HG02588 (cell line): ENCODE data around the gene SETD1A.

Experiments used
- ATAC-seq: cut with Tn5 transposase; IDR thresholded peaks from one replicate; pipeline ENCODE4 v1.9.1; 2021; ENCODE audit warnings: mild to moderate bottlenecking, moderate library complexity; ENCODE audit not compliant: unreplicated experiment

Gene SETD1A

GRCh38 chr16:30980434-30980833 lies 22.9 kb downstream of the SETD1A start:
- ATAC-seq = no peak

DNA sequence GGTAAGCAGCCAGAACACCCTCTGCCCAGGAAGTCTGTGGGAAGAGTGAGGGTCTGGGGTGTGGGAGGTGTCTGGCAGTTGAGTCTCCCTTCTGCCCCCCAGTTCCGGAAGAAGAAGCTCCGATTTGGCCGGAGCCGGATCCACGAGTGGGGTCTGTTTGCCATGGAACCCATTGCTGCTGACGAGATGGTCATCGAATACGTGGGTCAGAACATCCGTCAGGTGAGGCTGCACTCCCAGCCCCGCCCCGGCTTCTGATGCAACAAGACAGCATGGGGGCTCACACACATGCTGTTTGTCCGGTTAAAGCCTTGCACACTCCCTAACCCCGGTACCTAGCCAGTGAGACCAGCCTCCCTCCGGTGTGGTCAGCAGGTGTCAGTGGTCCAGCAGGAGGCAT lies 23.4 kb downstream of the SETD1A start:
- ATAC-seq = no peak

DNA sequence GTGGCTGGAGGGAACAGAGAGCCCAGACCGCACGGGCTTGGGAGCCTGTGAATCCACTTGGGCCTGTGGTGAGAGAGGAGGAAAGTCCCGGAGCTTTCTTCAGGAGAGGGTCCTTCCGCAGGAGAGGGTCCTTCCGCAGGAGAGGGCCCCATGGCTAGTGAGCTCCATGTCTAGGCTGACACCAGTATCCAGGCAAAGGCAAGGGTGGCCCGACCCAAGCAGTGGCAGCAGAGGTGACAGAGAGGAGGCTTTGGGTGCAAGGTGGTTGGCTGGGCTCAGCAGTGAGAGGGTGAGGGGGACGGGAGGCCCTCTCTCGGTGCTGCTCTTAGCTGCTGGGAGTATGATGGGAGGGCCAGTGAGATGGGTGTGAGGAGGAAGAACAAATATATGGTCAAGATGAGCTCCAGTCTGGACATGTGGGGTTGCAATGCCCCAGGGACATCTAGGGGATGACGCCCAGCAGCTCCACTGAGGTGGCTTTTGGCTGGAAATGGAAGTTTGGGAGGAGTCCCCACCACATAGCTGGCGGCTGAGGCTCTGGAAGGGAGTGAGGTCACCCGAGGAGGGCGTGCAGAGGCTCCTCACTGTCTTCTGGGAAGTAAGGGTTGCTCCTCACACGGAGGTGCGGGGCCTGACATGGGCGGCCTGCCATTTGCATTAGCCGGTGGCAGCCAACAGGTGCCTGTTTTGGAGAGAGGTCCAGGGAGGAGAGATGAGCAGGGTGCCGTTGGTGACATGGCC lies 25.2 kb downstream of the SETD1A start:
- ATAC-seq = no peak

DNA sequence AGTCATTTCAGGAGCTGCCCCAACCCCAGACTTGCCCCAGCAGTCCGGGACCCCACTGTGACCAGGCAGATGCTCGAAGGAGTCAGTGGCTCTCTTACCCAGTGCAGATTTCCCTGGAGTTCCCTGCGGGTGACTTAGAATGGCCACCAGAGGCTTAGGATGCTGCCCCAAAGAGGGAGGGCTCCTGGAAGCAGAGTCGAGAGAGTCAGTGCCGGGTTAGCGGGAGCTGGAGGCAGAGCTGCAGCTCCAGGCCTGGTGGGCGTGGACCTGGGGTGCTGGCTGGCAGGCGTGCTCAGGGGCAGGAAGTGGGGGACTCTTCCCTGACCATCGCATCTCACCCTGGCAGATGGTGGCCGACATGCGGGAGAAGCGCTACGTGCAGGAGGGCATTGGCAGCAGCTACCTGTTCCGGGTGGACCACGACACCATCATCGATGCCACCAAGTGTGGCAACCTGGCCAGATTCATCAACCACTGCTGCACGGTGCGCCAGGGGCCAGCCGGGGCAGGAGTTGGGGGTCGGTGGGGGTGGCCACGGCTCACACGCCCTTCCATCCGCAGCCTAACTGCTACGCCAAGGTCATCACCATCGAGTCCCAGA lies 25.8 kb downstream of the SETD1A start:
- no peak for ATAC-seq

DNA sequence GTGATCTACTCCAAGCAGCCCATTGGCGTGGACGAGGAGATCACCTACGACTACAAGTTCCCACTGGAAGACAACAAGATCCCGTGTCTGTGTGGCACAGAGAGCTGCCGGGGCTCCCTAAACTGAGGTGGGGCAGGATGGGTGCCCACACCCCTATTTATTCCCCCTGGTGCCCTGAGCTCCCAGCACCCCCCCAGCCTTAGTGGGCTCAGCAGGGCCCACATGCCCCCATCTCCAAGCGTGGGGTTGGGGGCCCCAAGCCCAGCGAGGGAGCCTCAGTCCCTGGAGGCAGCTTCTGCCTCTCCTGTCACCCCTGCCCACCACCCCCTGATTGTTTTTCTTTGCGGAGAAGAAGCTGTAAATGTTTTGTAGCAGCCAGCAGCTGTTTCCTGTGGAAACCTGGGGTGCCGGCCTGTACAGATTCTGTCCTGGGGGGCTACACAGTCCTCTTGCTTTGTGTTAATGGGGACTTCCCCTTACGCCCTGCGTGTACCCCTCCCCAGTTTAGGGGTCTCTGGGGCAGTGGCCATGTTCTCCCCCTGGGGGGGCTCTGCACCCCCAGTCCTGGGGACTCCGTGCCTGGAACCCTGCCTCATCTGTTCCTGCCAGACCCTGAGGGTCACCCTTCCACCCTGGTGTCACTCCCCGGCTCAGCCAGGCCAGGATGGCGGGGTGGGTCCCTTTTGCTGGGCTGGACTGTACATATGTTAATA lies 26.5 kb downstream of the SETD1A start:
- ATAC-seq = no peak

- no peak for ATAC-seq
These were observed 27.3 kb downstream of the SETD1A start, which contains the start of gene HSD3B7 for GRCh38 chr16:30984669-30985400. Gene HSD3B7, plus strand, starts transcription at chr16:30985207. Its CDS starts 452 bp downstream, at chr16:30985659.

GRCh38 chr16:30985401-30986128 lies 28.0 kb downstream of the SETD1A start:
- no peak for ATAC-seq

DNA sequence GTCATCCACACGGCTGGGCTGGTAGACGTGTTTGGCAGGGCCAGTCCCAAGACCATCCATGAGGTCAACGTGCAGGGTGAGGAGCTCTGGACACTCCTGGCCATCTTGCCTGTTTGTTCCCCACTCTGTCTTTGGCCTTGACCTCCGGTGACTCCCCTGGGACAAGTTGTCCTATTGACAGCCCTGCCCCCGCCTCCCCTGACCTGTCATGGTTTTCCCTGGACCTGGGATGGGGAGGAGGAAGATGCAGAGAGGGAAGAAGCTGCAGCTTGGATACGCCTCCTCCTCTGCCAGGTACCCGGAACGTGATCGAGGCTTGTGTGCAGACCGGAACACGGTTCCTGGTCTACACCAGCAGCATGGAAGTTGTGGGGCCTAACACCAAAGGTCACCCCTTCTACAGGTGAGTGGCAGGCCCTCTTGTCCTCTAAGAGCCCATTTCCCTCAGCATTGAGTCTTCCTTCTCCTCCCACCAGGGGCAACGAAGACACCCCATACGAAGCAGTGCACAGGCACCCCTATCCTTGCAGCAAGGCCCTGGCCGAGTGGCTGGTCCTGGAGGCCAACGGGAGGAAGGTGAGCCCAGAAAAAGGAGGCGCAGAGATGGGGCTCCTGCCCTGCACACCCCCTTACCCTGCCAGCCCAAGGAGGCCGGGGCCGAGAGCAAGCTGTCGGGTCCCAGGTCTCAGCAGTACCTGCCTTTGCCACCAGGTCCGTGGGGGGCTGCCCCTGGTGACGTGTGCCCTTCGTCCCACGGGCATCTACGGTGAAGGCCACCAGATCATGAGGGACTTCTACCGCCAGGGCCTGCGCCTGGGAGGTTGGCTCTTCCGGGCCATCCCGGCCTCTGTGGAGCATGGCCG lies 28.8 kb downstream of the SETD1A start:
- ATAC-seq = no peak

- ATAC-seq = no peak
These were observed 30.1 kb downstream of the SETD1A start for GRCh38 chr16:30987581-30988190.

DNA sequence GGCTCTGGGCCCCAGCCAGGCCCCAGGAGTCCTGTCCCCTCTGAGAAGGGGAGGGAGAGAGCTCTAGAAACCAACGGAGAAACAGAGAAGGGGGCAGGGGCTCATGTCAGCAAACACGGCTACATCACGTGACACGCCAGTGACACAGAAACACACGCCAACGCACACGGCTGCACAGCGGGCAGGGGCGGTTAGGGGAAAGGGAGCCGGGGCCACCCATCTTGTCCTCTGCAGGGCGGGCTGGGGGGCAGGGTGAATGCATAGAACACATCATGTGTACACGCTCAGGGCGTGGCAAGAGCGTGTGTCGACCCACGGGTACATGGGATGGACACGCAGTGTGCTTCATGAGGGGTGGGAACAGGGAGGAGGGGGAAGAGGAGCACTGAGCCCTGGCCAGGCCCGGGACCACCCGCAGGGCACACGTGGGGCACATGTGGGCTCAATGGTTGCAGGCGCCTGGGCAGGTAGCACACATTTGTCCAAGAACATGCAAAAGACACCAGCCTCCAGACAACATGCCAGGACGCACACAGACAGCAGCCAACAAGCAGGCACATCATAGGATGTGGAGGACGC lies 32.0 kb downstream of the SETD1A start:
- no peak for ATAC-seq

DNA sequence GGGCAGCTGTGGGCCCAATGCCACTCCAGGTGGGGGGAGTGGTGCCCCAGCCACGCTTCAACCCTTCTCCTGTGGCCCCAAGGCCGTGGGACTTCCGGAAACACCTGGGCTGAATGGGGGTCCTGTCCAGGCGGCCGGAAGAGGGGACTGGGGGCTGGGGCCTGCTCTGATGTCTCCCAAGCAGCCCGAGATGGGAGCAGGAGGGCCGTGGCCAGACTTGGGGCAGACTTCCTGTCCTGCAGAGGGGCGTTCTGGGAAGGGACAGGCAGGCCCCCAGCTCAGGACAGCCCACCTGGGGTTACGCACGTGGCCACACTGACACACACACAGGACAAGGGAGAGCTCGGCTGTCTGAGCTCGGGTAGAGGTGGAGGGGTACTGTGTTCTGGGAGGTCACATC lies 32.6 kb downstream of the SETD1A start:
- no peak for ATAC-seq

- no peak for ATAC-seq
These were observed 33.5 kb downstream of the SETD1A start for GRCh38 chr16:30991052-30991451.

DNA sequence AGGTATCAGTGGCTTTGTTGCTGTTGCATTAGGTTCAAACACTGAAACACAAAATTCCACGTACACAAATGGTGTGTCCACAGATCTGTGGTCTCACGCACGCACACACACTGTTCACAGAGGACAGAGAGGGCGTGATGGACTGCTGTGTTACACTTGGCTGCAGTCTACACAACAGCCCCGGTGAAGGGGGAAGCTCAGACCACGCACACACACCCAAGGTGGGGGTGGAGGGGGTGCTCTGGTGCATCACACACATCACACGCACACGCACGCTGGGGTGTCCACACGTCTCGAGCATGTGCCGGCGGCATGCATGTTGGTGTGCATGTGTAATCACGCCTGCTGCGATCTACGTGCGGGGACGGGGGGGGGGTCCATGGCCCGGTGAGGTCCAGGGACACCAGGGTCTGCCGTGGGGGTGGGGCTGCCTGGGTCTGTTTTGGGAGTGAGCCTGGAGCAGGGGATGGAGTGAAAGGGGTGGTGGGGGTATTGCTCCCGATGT lies 34.8 kb downstream of the SETD1A start:
- ATAC-seq = no peak

DNA sequence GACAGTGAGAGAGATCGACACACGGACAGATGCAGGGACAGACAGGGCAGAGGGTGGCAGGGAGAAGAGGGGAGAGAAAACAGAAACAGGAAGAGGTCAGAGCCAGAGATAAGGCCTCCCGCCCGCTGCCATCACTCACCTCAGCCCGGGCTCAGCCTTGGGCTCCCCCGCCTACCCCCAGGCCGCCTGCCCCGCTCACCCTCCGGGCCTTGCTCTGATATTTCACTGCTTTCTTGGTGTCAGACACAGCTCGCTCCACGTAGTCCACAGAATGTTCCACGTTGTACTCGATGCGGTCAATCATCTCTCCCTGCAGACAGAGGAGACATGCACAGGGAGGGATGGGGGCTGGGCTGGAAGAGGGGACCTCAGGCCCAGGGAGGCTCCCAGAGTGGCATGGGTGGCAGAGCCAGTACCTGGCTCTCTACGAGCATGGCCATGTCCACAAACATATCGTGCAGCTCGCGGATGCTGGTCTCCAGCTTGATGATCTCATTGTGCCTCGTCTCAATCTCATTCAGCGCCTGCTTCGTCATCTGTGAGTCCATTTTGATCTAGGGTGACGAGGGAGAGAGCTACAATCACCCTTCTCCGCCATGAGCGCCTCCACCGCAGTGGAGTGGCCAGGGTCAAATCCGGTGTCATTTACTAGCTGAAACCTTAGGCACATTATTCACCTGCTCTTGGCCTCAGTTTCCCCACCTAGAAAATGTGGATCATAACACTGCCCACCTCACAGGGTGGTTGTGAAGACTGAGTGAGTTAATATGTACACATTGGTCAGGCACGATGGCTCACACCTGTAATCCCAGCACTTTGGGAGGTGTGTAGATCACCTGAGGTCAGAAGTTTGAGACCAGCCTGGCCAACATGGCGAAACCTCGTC lies 35.6 kb downstream of the SETD1A start:
- ATAC-seq = no peak

DNA sequence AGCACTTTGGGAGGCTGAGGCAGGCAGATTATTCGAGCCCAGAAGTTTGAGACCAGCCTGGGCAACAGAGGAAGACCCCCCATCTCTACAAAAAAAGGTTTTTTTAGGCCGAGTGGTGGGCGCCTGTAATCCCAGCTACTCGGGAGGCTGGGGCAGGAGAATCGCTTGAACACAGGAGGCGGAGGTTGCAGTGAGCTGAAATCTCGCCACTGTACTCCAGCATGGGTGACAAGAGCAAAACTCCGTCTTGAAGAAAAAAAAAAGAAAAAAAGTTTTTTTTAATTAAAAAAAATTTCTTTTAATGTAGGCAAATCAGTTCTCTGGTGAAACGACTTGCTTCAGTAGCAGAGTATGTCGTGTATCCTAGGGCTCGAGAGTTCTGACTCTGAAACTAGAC lies 38.4 kb downstream of the SETD1A start:
- ATAC-seq = no peak

DNA sequence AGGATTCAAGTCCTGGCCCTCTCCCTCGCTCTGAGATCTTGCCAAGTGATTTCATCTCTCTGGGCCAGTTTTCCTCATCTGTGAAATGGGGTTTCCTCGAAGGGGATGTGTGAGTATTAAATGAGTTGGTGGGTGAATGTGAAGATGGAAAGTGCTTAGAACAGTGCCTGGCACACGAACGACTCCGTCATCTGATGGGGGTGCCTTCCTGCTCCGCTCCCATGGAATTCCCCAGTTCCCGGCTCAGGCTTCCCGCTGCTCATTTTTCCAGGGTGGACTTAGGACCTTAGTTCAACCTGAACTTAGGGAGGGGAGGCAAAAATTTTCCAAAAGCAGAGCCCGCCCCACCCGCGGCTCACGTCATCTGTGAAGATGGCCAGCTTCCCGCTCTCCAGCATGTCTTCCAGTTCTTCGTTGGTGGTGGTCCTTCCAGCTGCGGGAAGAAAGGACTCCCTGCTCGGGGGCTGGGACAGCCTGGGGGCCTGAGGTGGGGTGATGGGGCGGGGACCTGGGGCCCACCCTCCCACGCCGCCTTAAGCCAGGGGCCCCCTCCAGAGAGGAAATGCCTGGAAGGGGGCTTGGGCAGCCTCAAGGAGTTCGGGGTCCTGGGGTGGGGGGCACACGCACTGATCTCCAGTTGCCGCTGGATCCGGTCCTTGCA lies 38.9 kb downstream of the SETD1A start:
- ATAC-seq = peak; percentile 7
